Lower lobe of right lung (tissue), 2 donors: ENCODE data around the gene RSPH1. TPM values are rescaled to one million over a fixed set of nuclear protein-coding genes. Genes with fewer than 3 reads are reported as not detected.

Source experiments
- ATAC-seq, 2 donors: fragments of 200-7000 bp; cut with Tn5 transposase; one replicate each; pipeline ENCODE4 v1.9.1; 2020 to 2022; ENCODE audit warnings: mild to moderate bottlenecking in 2 of 2, moderate library complexity in 2 of 2
- DNase-seq: peaks from one replicate; pipeline ENCODE4 v3.0.0-alpha.2; 2020
- H3K27ac ChIP-seq: fragments of 200-600 bp; one replicate; pipeline ENCODE4 v1.8.0; 2022
- H3K27me3 ChIP-seq: fragments of 200-600 bp; one replicate; pipeline ENCODE4 v1.8.0; 2022; ENCODE audit warnings: low read depth
- H3K36me3 ChIP-seq: fragments of 200-600 bp; one replicate; pipeline ENCODE4 v1.8.0; 2022; ENCODE audit warnings: mild to moderate bottlenecking
- H3K4me1 ChIP-seq: fragments of 200-600 bp; one replicate; pipeline ENCODE4 v1.8.0; 2022
- H3K4me3 ChIP-seq: fragments of 200-600 bp; one replicate; pipeline ENCODE4 v1.8.0; 2022; ENCODE audit warnings: mild to moderate bottlenecking
- H3K9me3 ChIP-seq: fragments of 200-600 bp; one replicate; pipeline ENCODE4 v1.8.0; 2022
- intact Hi-C: fragments of 100-400 bp; cut with DNase I; formaldehyde crosslinking; loops from one replicate; pipeline ENCODE4 v1.11.0; 2022
- total RNA-seq: library from RNA; stranded (reverse); fragmentation: NEBNext Ultra II Directional; extraction: Animal tissue kit (Norgen Biotek cat#: 25700); gene quantifications from one replicate; pipeline ENCODE4 v1.2.1, GENCODE V29; 2021
- TF ChIP-seq, protein P1 (sequence below): fragments of 200-600 bp; IDR thresholded peaks from one replicate; pipeline ENCODE4 v1.8.0; 2022; ENCODE audit warnings: antibody characterized with exemption, mild to moderate bottlenecking
- donor health status: DM: no; HTN: yes; CAD: no; lungs with severe emphysema.

The RSPH1 gene
- total RNA-seq, 1 donor from 2014 or later = 18.1 TPM

GRCh38 chr21:42539342-42539741 lies 43.3 kb upstream of the RSPH1 start:
- no peak overlapping the region for H3K4me3 ChIP-seq
- TF ChIP-seq, protein P1, sequence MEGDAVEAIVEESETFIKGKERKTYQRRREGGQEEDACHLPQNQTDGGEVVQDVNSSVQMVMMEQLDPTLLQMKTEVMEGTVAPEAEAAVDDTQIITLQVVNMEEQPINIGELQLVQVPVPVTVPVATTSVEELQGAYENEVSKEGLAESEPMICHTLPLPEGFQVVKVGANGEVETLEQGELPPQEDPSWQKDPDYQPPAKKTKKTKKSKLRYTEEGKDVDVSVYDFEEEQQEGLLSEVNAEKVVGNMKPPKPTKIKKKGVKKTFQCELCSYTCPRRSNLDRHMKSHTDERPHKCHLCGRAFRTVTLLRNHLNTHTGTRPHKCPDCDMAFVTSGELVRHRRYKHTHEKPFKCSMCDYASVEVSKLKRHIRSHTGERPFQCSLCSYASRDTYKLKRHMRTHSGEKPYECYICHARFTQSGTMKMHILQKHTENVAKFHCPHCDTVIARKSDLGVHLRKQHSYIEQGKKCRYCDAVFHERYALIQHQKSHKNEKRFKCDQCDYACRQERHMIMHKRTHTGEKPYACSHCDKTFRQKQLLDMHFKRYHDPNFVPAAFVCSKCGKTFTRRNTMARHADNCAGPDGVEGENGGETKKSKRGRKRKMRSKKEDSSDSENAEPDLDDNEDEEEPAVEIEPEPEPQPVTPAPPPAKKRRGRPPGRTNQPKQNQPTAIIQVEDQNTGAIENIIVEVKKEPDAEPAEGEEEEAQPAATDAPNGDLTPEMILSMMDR = no peak
- no peaks in the 10 kb centered on the region for H3K9me3 ChIP-seq
- peaks cover 82% of the 10 kb centered on the region for H3K36me3 ChIP-seq
- no peak for DNase-seq
- H3K27ac ChIP-seq = peak overlapping the region; percentile 9
- peak; percentile 63 to 65 for ATAC-seq
- no peaks in the 10 kb centered on the region for H3K27me3 ChIP-seq
- no peaks in the 10 kb centered on the region for H3K4me1 ChIP-seq
- intact Hi-C loops = no loop called here

DNA sequence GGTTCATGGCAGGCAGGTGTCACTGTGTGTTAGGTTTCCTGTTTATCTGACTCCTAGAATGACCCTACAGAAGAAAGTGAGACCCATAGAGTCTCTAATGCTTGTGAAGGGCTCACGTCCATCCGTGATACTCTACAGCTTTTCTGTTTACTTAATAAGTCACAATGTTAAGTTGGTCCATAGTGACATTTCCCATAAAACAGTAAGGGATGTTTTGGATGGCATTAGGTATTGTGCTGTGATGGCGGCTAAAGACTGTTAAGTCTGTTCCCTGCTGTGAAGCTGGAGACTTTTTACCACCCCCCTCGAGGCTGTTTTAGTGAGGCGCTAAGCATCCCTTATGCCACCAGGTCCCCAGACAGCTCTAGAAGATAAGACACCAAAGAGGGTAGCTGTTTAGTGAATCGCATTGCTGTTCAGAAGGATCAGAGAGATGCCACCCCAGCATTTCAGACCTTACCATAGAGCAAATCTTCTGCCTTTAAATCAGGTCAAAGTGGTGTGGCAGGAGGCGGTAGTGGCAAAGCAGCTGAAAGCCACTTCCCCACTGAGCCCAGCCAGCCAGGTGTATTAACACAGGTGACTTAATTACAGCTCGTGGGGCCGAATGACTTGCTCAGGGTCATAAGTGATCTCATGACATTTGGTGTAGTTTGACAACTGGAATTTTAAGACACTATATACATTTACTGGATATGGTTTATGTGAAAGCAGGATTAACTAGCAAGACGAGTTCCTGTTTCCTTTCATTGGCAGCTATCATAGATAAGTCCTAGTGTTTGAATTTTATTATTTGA lies 42.7 kb upstream of the RSPH1 start:
- peaks cover 76% of the 10 kb centered on the region for H3K36me3 ChIP-seq
- no peaks in the 10 kb centered on the region for H3K27me3 ChIP-seq
- H3K9me3 ChIP-seq = no peaks in the 10 kb centered on the region
- no peak for DNase-seq
- no peak overlapping the region for H3K27ac ChIP-seq
- ATAC-seq = no peak
- TF ChIP-seq, protein P1 = no peak
- H3K4me3 ChIP-seq = no peak overlapping the region
- H3K4me1 ChIP-seq = no peaks in the 10 kb centered on the region
- intact Hi-C loops = no loop called here

GRCh38 chr21:42537106-42537742 lies 41.2 kb upstream of the RSPH1 start:
- Histone ChIP-seq H3K27ac (no peak overlapping the region), H3K4me3 (no peak overlapping the region), H3K27me3 (no peaks in the 10 kb centered on the region), H3K36me3 (peaks cover 62% of the 10 kb centered on the region), H3K4me1 (peaks cover 11% of the 10 kb centered on the region), H3K9me3 (no peaks in the 10 kb centered on the region)
- no peak for DNase-seq
- ATAC-seq = no peak
- TF ChIP-seq, protein P1 = no peak
- intact Hi-C loops = no loop called here

DNA sequence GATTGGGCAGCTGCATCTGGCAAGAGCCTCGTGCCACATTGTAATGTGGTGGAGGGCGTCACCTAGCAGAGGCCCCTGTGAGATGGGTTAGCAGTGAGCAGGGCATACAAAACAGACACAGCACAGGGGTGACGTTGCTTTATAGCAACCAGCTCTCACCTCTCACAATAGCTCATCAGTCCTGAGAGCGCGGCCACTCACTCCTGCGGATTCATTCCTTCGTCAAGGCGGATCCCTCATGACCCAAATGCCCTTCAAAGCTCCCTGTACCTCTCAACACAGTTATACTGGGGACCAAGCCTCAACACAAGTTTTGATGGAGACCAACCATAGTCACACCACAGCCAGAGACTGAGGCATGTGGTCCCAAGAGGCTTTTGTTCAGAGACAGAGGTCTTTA lies 40.6 kb upstream of the RSPH1 start:
- ATAC-seq = no peak
- peaks cover 56% of the 10 kb centered on the region for H3K36me3 ChIP-seq
- H3K27me3 ChIP-seq = no peaks in the 10 kb centered on the region
- peaks cover 17% of the 10 kb centered on the region for H3K4me1 ChIP-seq
- H3K4me3 ChIP-seq = no peak overlapping the region
- TF ChIP-seq, protein P1 = no peak
- no peaks in the 10 kb centered on the region for H3K9me3 ChIP-seq
- DNase-seq = no peak
- intact Hi-C loops = no loop called here
- H3K27ac ChIP-seq = no peak overlapping the region

DNA sequence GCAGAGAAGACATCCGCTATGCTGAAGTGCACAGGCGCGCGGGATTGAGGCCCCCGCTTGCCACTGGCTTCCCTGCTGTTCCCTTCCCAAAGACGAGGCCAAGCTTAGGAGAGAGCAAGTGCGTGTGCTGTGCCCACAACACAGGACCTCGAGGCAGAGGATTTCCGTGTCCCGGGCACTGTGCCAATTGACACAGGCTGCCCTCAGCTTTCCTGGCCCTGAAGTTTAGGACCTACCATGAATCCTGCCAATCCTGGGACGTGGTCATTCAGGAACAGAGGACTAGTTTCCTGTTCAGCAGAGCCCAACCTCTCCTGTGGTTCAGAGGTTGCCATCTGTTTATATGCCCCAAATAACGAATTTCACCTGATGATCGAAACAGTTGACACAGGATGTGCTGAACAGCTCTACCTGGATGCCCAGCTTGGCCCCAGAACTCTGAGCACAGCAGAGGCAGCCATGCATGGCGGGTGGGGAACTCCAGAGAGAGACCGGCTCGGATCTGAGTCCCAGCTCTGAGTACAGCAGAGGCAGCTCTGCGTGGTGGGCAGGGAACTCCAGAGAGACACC lies 39.7 kb upstream of the RSPH1 start:
- TF ChIP-seq, protein P1 = no peak
- peaks cover 47% of the 10 kb centered on the region for H3K36me3 ChIP-seq
- H3K27ac ChIP-seq = no peak overlapping the region
- H3K4me3 ChIP-seq = no peak overlapping the region
- intact Hi-C loops = no loop called here
- H3K9me3 ChIP-seq = no peaks in the 10 kb centered on the region
- H3K4me1 ChIP-seq = peaks cover 26% of the 10 kb centered on the region
- ATAC-seq (no peak), DNase-seq (peak; percentile 38)
- no peaks in the 10 kb centered on the region for H3K27me3 ChIP-seq
